Fibroblast of lung (primary cell): ENCODE results near the gene E2F6. TPM values are rescaled to one million over a fixed set of nuclear protein-coding genes. Genes with fewer than 3 reads are reported as not detected.

ENCODE experiments used
- DNase-seq, 2 donors: peaks; one replicate each; pipeline versions ENCODE4 v3.0.0 to v3.0.0-alpha.2; 2010; ENCODE audit warnings: low read depth in 2 of 2
- H2AFZ ChIP-seq: 2 replicates; pipeline ENCODE4 v1.5.1; 2012; ENCODE audit warnings: low read length, control low read depth, inconsistent platforms
- H3K27ac ChIP-seq: 2 replicates; pipeline ENCODE4 v1.5.1; 2011; ENCODE audit warnings: low read length, control low read depth; ENCODE audit not compliant: insufficient read depth
- H3K27me3 ChIP-seq: 2 replicates; pipeline ENCODE4 v1.5.1; 2011; ENCODE audit warnings: mild to moderate bottlenecking, low read length; ENCODE audit not compliant: control insufficient read depth, insufficient read depth
- H3K36me3 ChIP-seq: 2 replicates; pipeline ENCODE4 v1.5.1; 2011; ENCODE audit warnings: low read length; ENCODE audit not compliant: control insufficient read depth, insufficient read depth
- H3K4me1 ChIP-seq: 2 replicates; pipeline ENCODE4 v1.5.1; 2011; ENCODE audit warnings: low read length; ENCODE audit not compliant: control insufficient read depth, insufficient read depth; ENCODE audit errors: extremely low read depth
- H3K4me2 ChIP-seq: 2 replicates; pipeline ENCODE4 v1.5.1; 2011; ENCODE audit warnings: low read length, control low read depth; ENCODE audit not compliant: insufficient read depth; ENCODE audit errors: extremely low read depth
- H3K4me3 ChIP-seq, 4 experiments: fragments of 200-600 bp in 1 of 4; sonication (generic) in 1 of 4; replicated peaks in 1 of 4; 2 replicates each; pipeline ENCODE4 v1.5.1; 2011 to 2016; ENCODE audit warnings: low read length in 4 of 4, low read depth in 3 of 4, mild to moderate bottlenecking in 3 of 4, control low read depth in 2 of 4, inconsistent platforms in 1 of 4, mixed read lengths in 1 of 4; ENCODE audit not compliant: insufficient read depth in 1 of 4; ENCODE audit errors: control extremely low read depth in 1 of 4
- H3K79me2 ChIP-seq: 2 replicates; pipeline ENCODE4 v1.5.1; 2012; ENCODE audit warnings: mild to moderate bottlenecking, low read length, inconsistent platforms; ENCODE audit not compliant: control insufficient read depth, insufficient read depth
- H3K9ac ChIP-seq: 2 replicates; pipeline ENCODE4 v1.5.1; 2011; ENCODE audit warnings: mild to moderate bottlenecking, low read length, control low read depth; ENCODE audit not compliant: insufficient read depth
- H3K9me3 ChIP-seq: 2 replicates; pipeline ENCODE4 v1.5.1; 2012; ENCODE audit warnings: low read depth, low read length; ENCODE audit not compliant: control insufficient read depth, insufficient read depth
- H4K20me1 ChIP-seq: 2 replicates; pipeline ENCODE4 v1.5.1; 2011; ENCODE audit warnings: low read length; ENCODE audit not compliant: control insufficient read depth, insufficient read depth; ENCODE audit errors: extremely low read depth
- CTCF ChIP-seq, 2 donors: IDR thresholded peaks in 1 of 2; conservative IDR thresholded peaks in 1 of 2; 1 replicate in 1 of 2; 2 replicates in 1 of 2; pipeline ENCODE4 v1.5.1; 2011 to 2012; ENCODE audit warnings: low read length in 2 of 2, control low read depth in 1 of 2, inconsistent platforms in 1 of 2, low read depth in 1 of 2, mild to moderate bottlenecking in 1 of 2
- EZH2 ChIP-seq: IDR thresholded peaks from 2 replicates; pipeline ENCODE4 v1.5.1; 2012; ENCODE audit warnings: low read length, control low read depth, mild to moderate bottlenecking; ENCODE audit errors: missing control alignments
- polyA plus RNA-seq, 2 donors: library from polyadenylated mRNA; depleted of rRNA in 1 of 2; stranded (reverse) in 1 of 2; unstranded in 1 of 2; fragments of >200 nt; gene quantifications; 2 replicates each; pipeline ENCODE4 v1.2.1, GENCODE V29; 2011 to 2012; ENCODE audit warnings: missing spikeins in 1 of 2
- total RNA-seq: library from RNA; depleted of rRNA; stranded (reverse); fragments of >200 nt; gene quantifications from 2 replicates; pipeline ENCODE4 v1.2.1, GENCODE V29; 2014

E2F6 gene
- total and polyA plus RNA-seq, 2 donors (not counting 1 experiment from before 2014, with no cell fraction given) = 10.2 to 13.0 TPM

- Histone ChIP-seq H2AFZ (no peak overlapping the region), H3K27ac (no peak overlapping the region), H3K4me1 (peaks cover 6% of the 10 kb centered on the region), H4K20me1 (no peaks in the 10 kb centered on the region), H3K27me3 (no peaks in the 10 kb centered on the region), H3K9ac (no peak overlapping the region), H3K4me2 (no peak overlapping the region), H3K36me3 (no peaks in the 10 kb centered on the region), H3K79me2 (no peaks in the 10 kb centered on the region), H3K4me3 (no peak overlapping the region), H3K9me3 (no peaks in the 10 kb centered on the region)
- TF ChIP-seq EZH2 (no peak), CTCF (conservative IDR thresholded peaks at IDR 0.05 in 1 of 2, IDR thresholded peaks at IDR 0.05 in 1 of 2; ENCODE audit: low read depth in 1 of 2, low read length in 2 of 2) (no peak)
- DNase-seq = no peak
Measured at GRCh38 chr2:11398750-11399437, 67.1 kb downstream of the E2F6 start.

DNA sequence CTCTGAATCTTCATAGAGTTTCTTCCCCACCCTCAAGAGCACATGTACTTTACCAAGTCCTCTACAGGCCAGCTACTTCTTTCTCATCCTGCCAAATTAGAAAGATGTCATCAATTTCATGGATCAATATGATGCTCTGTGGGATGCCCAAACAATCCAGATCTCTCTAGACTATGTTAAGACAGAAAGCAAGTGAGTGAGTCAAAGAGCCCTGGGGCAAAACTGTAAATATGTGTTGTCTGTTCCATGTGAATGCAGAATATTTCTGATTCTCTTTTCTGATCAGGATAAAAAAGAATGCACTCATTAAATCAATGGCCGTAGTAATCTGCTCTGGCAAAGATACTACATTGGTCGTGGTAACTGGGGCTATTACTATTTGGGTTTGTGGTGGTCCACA lies 68.4 kb downstream of the E2F6 start:
- H3K9me3 ChIP-seq = no peaks in the 10 kb centered on the region
- H3K27me3 ChIP-seq = no peaks in the 10 kb centered on the region
- no peak overlapping the region for H3K27ac ChIP-seq
- peaks cover 12% of the 10 kb centered on the region for H3K4me1 ChIP-seq
- H3K79me2 ChIP-seq = no peaks in the 10 kb centered on the region
- H3K4me2 ChIP-seq = no peak overlapping the region
- H4K20me1 ChIP-seq = no peaks in the 10 kb centered on the region
- no peak overlapping the region for H3K9ac ChIP-seq
- no peak overlapping the region for H3K4me3 ChIP-seq
- no peaks in the 10 kb centered on the region for H3K36me3 ChIP-seq
- H2AFZ ChIP-seq = no peak overlapping the region
- DNase-seq = no peak
- TF ChIP-seq EZH2 (no peak), CTCF (conservative IDR thresholded peaks at IDR 0.05 in 1 of 2, IDR thresholded peaks at IDR 0.05 in 1 of 2; ENCODE audit: low read depth in 1 of 2, low read length in 2 of 2) (no peak)

DNA sequence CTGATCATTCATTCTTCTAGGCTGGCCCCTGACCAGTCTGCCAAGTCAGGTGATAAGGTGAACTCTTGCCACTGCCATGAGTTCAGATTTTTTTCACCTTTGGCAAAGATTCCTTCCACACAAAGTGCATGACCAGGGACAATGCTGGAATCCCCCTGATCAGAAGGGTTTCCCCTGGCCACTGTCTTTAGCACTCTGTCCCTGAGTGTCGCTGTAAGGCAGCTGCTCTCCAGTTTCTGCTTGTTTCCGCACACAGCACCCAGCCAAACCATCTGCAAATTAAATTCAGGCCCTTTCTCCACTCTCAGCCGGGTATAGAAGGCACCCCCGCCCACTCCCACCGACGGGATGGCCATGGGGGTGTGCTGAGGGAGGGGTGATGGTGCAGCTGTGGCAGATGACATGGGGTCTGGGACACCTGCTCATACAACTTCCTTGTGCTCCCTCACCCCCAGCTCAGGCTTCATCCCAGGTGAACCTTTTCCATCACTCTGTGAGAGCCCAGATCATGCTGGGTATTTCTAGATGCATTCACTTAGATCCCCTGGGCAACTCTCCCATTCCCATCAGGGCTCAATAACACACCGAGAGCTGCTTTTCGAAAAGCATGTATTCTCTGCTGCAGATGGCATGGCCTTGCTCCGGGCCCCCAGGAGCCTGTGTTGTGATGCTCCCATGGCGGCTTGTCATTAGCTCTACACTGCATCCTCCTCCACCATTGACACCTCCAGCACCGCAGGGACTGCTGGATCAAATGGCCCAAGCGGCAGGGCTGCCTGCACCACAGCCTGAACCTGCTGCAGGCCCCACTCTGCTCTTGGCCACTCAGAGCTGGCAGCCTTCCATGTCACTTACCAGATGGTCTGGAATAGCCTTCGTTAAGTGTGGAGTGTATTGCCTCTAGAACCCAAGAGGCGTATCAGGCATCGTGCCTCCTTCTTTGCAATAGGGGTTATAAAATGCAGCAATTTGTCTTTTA lies 69.2 kb downstream of the E2F6 start:
- no peaks in the 10 kb centered on the region for H4K20me1 ChIP-seq

More for the DNA sequence above, 69.2 kb downstream of the E2F6 start:
- Histone ChIP-seq H3K9ac (no peak overlapping the region), H3K4me2 (no peak overlapping the region), H3K79me2 (no peaks in the 10 kb centered on the region), H3K27me3 (no peaks in the 10 kb centered on the region), H3K4me1 (peaks cover 17% of the 10 kb centered on the region), H3K9me3 (no peaks in the 10 kb centered on the region), H2AFZ (no peak overlapping the region), H3K4me3 (no peak overlapping the region), H3K36me3 (no peaks in the 10 kb centered on the region), H3K27ac (no peak overlapping the region)
- no peak for DNase-seq
- no peak for TF ChIP-seq EZH2
- TF ChIP-seq CTCF (conservative IDR thresholded peaks at IDR 0.05 in 1 of 2, IDR thresholded peaks at IDR 0.05 in 1 of 2; ENCODE audit: low read depth in 1 of 2, low read length in 2 of 2) = no peak
